Kidney (tissue), 14 donors: ENCODE measurements around the gene PRR3. TPM values are rescaled to one million over a fixed set of nuclear protein-coding genes. Genes with fewer than 3 reads are reported as not detected.

ENCODE experiments used
- DNase-seq, 5 donors: peaks; one replicate each; pipeline ENCODE4 v3.0.0-alpha.2; 2013 to 2020
- FAIRE-seq: peaks from 2 replicates; lab custom pipeline; 2012; peaks lifted over from hg19 to GRCh38; lab: Jason Lieb, UNC
- H3K27ac ChIP-seq, 2 donors: one replicate each; pipeline ENCODE4 v1.7.0; 2013; ENCODE audit warnings: low read depth in 2 of 2, low read length in 2 of 2, inconsistent platforms in 1 of 2
- H3K27me3 ChIP-seq: one replicate; pipeline ENCODE4 v1.7.1; 2013; ENCODE audit warnings: low read length, inconsistent platforms; ENCODE audit not compliant: control insufficient read depth, insufficient read depth
- H3K36me3 ChIP-seq, 3 donors: one replicate each; pipeline versions ENCODE4 v1.7.0 to v1.7.1; 2013; ENCODE audit warnings: low read length in 3 of 3, control low read depth in 1 of 3, inconsistent platforms in 1 of 3; ENCODE audit not compliant: insufficient read depth in 3 of 3, control insufficient read depth in 2 of 3
- H3K4me1 ChIP-seq, 3 donors: one replicate each; pipeline versions ENCODE4 v1.7.0 to v1.7.1; 2013; ENCODE audit warnings: low read length in 3 of 3, inconsistent platforms in 1 of 3, low read depth in 1 of 3; ENCODE audit not compliant: control insufficient read depth in 2 of 3, insufficient read depth in 2 of 3
- H3K4me3 ChIP-seq, 3 donors: one replicate each; pipeline versions ENCODE4 v1.7.0 to v1.8.1; 2013; ENCODE audit warnings: low read length in 3 of 3, control low read depth in 1 of 3, inconsistent platforms in 1 of 3
- H3K9ac ChIP-seq, 3 donors: one replicate each; pipeline versions ENCODE4 v1.7.0 to v1.7.1; 2013; ENCODE audit warnings: low read length in 3 of 3, control low read depth in 1 of 3, inconsistent platforms in 1 of 3
- H3K9me3 ChIP-seq, 3 donors: one replicate each; pipeline versions ENCODE4 v1.7.0 to v1.7.1; 2013; ENCODE audit warnings: low read length in 3 of 3, control low read depth in 1 of 3, inconsistent platforms in 1 of 3; ENCODE audit not compliant: control insufficient read depth in 2 of 3, insufficient read depth in 1 of 3
- intact Hi-C: fragments of 100-400 bp; cut with DNase I; formaldehyde crosslinking; loops from one replicate; pipeline ENCODE4 v1.11.1; 2022
- polyA plus RNA-seq: library from polyadenylated mRNA; stranded (reverse); fragments of 350-450 nt; fragmentation: Illumina TruSeq; extraction: RNeasy Lipid Tissue Mini Kit (QIAGEN cat#74804); gene quantifications from one replicate; pipeline ENCODE4 v1.2.3, GENCODE V29; 2014; ENCODE audit warnings: low read depth, low replicate concordance; ENCODE audit not compliant: insufficient read depth
- total RNA-seq: library from RNA; stranded (reverse); fragmentation: NEBNext Ultra II Directional; extraction: Animal tissue kit (Norgen Biotek cat#: 25700); gene quantifications from one replicate; pipeline ENCODE4 v1.2.1, GENCODE V29; 2021
- TF ChIP-seq, protein P1 (sequence below): IDR thresholded peaks from 3 replicates; pipeline ENCODE4 v1.5.1; 2012; ENCODE audit warnings: mild to moderate bottlenecking, moderate library complexity, borderline replicate concordance; ENCODE audit not compliant: insufficient read depth; ENCODE audit errors: extremely low read depth
- donor health status: control.
- donor health status: control.
- donor health status: control.
- donor health status: control.
- donor health status: control.
- donor health status: DM: yes; HTN: yes; CAD: no.
- donor health status: Normal renal cell carcinoma (clear cell type).

The PRR3 gene
- total and polyA plus RNA-seq, 2 donors from 2014 or later = 7.9 to 9.3 TPM

DNA sequence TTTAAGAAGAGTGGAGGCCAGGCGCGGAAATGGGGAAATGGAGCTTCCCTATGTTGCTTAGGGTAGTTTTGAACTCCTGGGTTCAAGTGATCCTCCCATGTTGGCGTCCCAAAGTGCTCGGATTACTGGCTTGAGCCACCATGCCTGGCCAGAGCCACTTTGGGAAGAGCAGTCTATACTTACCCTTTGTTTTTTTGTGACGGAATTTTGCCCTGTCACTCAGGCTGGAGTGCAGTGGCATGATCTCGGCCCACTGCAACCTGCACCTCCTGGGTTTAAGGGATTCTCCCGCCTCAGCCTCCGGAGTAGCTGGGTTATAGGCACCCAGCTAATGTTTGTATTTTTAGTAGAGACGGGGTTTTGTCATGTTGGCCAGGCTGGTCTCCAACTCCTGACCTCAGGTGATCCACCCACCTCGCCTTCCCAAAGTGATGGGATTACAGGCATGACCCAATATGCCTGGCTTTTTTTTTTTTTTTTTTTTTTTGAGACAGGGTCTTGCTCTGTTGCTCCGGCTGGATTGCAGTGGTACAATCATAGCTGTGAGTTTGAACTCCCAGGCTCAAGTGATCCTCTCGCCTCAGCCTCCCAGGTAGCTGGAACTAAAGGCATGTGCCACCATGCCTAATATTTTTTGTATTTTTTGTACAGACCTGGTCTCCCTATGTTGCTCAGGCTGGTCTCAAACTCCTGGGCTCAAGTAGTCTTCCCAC, 42.0 kb downstream of the PRR3 start:
- DNase-seq = no peak
- H3K27me3 ChIP-seq = no peaks in the 10 kb centered on the region
- intact Hi-C loops = no loop called here
- H3K36me3 ChIP-seq = peaks cover 15 to 32% (median 30%) of the 10 kb centered on the region in 3 donors
- no peak overlapping the region for H3K27ac ChIP-seq
- no peak overlapping the region for H3K9ac ChIP-seq
- no peaks in the 10 kb centered on the region for H3K9me3 ChIP-seq
- FAIRE-seq = no peak
- H3K4me1 ChIP-seq = no peaks in the 10 kb centered on the region
- no peak overlapping the region for H3K4me3 ChIP-seq
- TF ChIP-seq, protein P1, sequence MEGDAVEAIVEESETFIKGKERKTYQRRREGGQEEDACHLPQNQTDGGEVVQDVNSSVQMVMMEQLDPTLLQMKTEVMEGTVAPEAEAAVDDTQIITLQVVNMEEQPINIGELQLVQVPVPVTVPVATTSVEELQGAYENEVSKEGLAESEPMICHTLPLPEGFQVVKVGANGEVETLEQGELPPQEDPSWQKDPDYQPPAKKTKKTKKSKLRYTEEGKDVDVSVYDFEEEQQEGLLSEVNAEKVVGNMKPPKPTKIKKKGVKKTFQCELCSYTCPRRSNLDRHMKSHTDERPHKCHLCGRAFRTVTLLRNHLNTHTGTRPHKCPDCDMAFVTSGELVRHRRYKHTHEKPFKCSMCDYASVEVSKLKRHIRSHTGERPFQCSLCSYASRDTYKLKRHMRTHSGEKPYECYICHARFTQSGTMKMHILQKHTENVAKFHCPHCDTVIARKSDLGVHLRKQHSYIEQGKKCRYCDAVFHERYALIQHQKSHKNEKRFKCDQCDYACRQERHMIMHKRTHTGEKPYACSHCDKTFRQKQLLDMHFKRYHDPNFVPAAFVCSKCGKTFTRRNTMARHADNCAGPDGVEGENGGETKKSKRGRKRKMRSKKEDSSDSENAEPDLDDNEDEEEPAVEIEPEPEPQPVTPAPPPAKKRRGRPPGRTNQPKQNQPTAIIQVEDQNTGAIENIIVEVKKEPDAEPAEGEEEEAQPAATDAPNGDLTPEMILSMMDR = no peak

DNA sequence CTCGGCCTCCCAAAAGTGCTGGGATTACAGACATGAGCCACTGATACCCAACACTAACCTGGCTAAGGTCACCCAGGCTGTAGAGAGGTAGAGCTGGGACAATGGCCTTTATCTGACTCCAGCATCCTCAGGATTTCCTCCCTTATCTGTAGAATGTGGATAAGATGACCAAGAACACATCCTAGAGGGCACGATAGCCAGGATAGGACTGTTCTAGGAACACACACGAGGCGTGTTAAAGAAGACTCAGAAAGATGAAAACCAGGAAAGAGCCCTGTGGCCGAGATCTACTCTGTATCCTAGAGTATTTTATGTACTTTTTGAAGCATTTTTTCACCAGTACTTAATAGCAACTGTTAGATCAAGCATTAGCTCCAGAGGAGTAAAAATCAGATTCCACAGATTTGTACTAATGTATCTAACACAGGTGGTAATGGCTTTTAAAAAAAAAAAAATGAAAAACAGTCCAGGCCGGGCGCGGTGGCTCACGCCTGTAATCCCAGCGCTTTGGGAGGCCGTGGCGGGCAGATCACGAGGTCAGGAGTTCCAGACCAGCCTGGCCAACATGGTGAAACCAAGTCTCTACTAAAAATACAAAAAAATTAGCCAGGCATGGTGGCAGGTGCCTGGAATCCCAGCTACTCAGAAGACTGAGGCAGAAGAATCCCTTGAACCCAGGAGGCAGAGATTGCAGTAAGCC, 42.7 kb downstream of the PRR3 start:
- H3K4me1 ChIP-seq = no peaks in the 10 kb centered on the region
- TF ChIP-seq, protein P1 = no peak
- H3K4me3 ChIP-seq = no peak overlapping the region
- no peak overlapping the region for H3K27ac ChIP-seq
- FAIRE-seq (no peak), DNase-seq (no peak)
- peaks cover 20 to 39% (median 37%) of the 10 kb centered on the region in 3 donors for H3K36me3 ChIP-seq
- no peak overlapping the region for H3K9ac ChIP-seq
- intact Hi-C loops = no loop called here
- H3K27me3 ChIP-seq = no peaks in the 10 kb centered on the region
- H3K9me3 ChIP-seq = no peaks in the 10 kb centered on the region

DNA sequence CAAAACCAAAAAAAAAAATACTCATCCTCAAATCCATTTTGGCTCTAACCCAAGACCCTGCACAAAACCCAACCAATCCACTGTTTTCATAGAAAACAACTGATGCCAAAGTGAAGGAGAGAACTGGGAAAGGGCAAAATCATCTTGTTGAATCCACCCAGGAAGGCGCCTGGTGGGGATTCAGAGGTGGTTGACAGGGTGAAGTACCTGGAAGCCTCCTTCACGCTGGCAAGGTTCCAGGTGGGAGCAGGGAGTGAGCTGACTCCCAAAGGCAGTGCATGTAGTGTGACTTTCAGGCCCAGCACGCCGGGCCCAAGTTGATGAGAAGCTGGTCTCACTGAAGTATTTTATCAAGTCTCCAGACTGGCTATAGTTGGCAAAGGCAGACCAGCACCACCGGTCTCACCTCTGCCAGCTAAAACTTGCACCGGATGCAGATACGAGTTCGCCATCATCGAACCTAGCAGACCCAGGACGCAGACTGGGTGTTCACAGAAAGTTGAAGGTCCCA, 43.4 kb downstream of the PRR3 start:
- intact Hi-C loops = no loop called here
- H3K9ac ChIP-seq = no peak overlapping the region
- H3K27ac ChIP-seq = no peak overlapping the region
- H3K4me3 ChIP-seq = no peak overlapping the region
- H3K27me3 ChIP-seq = no peaks in the 10 kb centered on the region
- no peaks in the 10 kb centered on the region for H3K9me3 ChIP-seq
- DNase-seq = peak in 1 of 5 donors; percentile 77
- H3K36me3 ChIP-seq = peaks cover 25 to 45% (median 44%) of the 10 kb centered on the region in 3 donors
- FAIRE-seq = no peak
- TF ChIP-seq, protein P1 = no peak
- no peaks in the 10 kb centered on the region for H3K4me1 ChIP-seq
